ENCODE results near the gene ELMOD3.
A peak's percentile ranks its signal among the peaks of the same experiment; 100 is the strongest.
"Not testable (repeated sequence)": the region's sequence is repeated elsewhere in the genome, so short reads cannot be mapped to it uniquely, and the experiment has no call there.

The ELMOD3 gene

GRCh38 chr2:85411405-85411748 lies 56.8 kb downstream of the ELMOD3 start:
- no peaks in the 10 kb centered on the region for H3K9me3 ChIP-seq (ENCODE audit: low read length)
- peaks cover 23% of the 10 kb centered on the region for H3K4me1 ChIP-seq (ENCODE audit: insufficient read depth, low read length)
- no peaks in the 10 kb centered on the region for H3K27me3 ChIP-seq (ENCODE audit: control insufficient read depth in 1 of 2, insufficient read depth in 2 of 2, low read length in 2 of 2)
- no peaks in the 10 kb centered on the region for H3K36me3 ChIP-seq (ENCODE audit: insufficient read depth, low read length)
- no peak overlapping the region for H3K4me3 ChIP-seq (ENCODE audit: low read depth in 1 of 2, low read length in 2 of 2)
- H3K9ac ChIP-seq (ENCODE audit: low read length): no peak overlapping the region
- H3K27ac ChIP-seq (ENCODE audit: low read depth, low read length): no peak overlapping the region

- peak overlapping the region; percentile 43 to 68 for H3K4me3 ChIP-seq (ENCODE audit: low read depth in 1 of 2, low read length in 2 of 2)
- no peaks in the 10 kb centered on the region for H3K27me3 ChIP-seq (ENCODE audit: control insufficient read depth in 1 of 2, insufficient read depth in 2 of 2, low read length in 2 of 2)
- H3K27ac ChIP-seq (ENCODE audit: low read depth, low read length): peak overlapping the region; percentile 38
- no peaks in the 10 kb centered on the region for H3K9me3 ChIP-seq (ENCODE audit: low read length)
- peaks cover 20% of the 10 kb centered on the region for H3K4me1 ChIP-seq (ENCODE audit: insufficient read depth, low read length)
- H3K9ac ChIP-seq (ENCODE audit: low read length): peak overlapping the region; percentile 25
- no peaks in the 10 kb centered on the region for H3K36me3 ChIP-seq (ENCODE audit: insufficient read depth, low read length)
These were observed 59.2 kb downstream of the ELMOD3 start for GRCh38 chr2:85413592-85414420.

GRCh38 chr2:85414421-85414759 lies 59.8 kb downstream of the ELMOD3 start:
- Histone ChIP-seq H3K4me1 (ENCODE audit: insufficient read depth, low read length) (peaks cover 20% of the 10 kb centered on the region), H3K9ac (ENCODE audit: low read length) (peak overlapping the region; percentile 22), H3K4me3 (ENCODE audit: low read depth in 1 of 2, low read length in 2 of 2) (peak overlapping the region in 1 of 2 donors; percentile 68)
- H3K27me3 ChIP-seq (ENCODE audit: control insufficient read depth in 1 of 2, insufficient read depth in 2 of 2, low read length in 2 of 2); H3K9me3 ChIP-seq (ENCODE audit: low read length); H3K27ac ChIP-seq (ENCODE audit: low read depth, low read length); H3K36me3 ChIP-seq (ENCODE audit: insufficient read depth, low read length): not testable (repeated sequence)

GRCh38 chr2:85414761-85415553 lies 60.4 kb downstream of the ELMOD3 start:
- Histone ChIP-seq H3K9ac (ENCODE audit: low read length) (no peak overlapping the region), H3K4me3 (ENCODE audit: low read depth in 1 of 2, low read length in 2 of 2) (no peak overlapping the region), H3K27ac (ENCODE audit: low read depth, low read length) (no peak overlapping the region), H3K4me1 (ENCODE audit: insufficient read depth, low read length) (peaks cover 23% of the 10 kb centered on the region), H3K27me3 (ENCODE audit: control insufficient read depth in 1 of 2, insufficient read depth in 2 of 2, low read length in 2 of 2) (no peaks in the 10 kb centered on the region), H3K36me3 (ENCODE audit: insufficient read depth, low read length) (no peaks in the 10 kb centered on the region), H3K9me3 (ENCODE audit: low read length) (no peaks in the 10 kb centered on the region)

GRCh38 chr2:85415980-85416650 lies 61.5 kb downstream of the ELMOD3 start:
- no peaks in the 10 kb centered on the region for H3K9me3 ChIP-seq (ENCODE audit: low read length)
- no peak overlapping the region for H3K9ac ChIP-seq (ENCODE audit: low read length)
- no peak overlapping the region for H3K27ac ChIP-seq (ENCODE audit: low read depth, low read length)
- no peak overlapping the region for H3K4me3 ChIP-seq (ENCODE audit: low read depth in 1 of 2, low read length in 2 of 2)
- no peaks in the 10 kb centered on the region for H3K27me3 ChIP-seq (ENCODE audit: control insufficient read depth in 1 of 2, insufficient read depth in 2 of 2, low read length in 2 of 2)
- no peaks in the 10 kb centered on the region for H3K36me3 ChIP-seq (ENCODE audit: insufficient read depth, low read length)
- peaks cover 28% of the 10 kb centered on the region for H3K4me1 ChIP-seq (ENCODE audit: insufficient read depth, low read length)

- peak within 1 kb of the TSS; percentile 82 for H3K27ac ChIP-seq (ENCODE audit: low read depth, low read length)
- peak within 1 kb of the TSS; percentile 83 for H3K9ac ChIP-seq (ENCODE audit: low read length)
- peak within 1 kb of the TSS; percentile 72 to 85 for H3K4me3 ChIP-seq (ENCODE audit: low read depth in 1 of 2, low read length in 2 of 2)
- H3K36me3 ChIP-seq (ENCODE audit: insufficient read depth, low read length): no peaks in the 10 kb centered on the region
- H3K4me1 ChIP-seq (ENCODE audit: insufficient read depth, low read length): peaks cover 31% of the 10 kb centered on the region
- no peaks in the 10 kb centered on the region for H3K9me3 ChIP-seq (ENCODE audit: low read length)
- H3K27me3 ChIP-seq (ENCODE audit: control insufficient read depth in 1 of 2, insufficient read depth in 2 of 2, low read length in 2 of 2): no peaks in the 10 kb centered on the region
These were observed 63.8 kb downstream of the ELMOD3 start, which contains the start of gene SH2D6 for GRCh38 chr2:85418132-85419008. Gene SH2D6 (plus strand): TSS chr2:85418714. CDS start chr2:85429466, 10,752 bp downstream.

GRCh38 chr2:85419009-85419675 lies 64.6 kb downstream of the ELMOD3 start:
- Histone ChIP-seq H3K27ac (ENCODE audit: low read depth, low read length) (peak overlapping the region; percentile 82), H3K36me3 (ENCODE audit: insufficient read depth, low read length) (no peaks in the 10 kb centered on the region), H3K4me1 (ENCODE audit: insufficient read depth, low read length) (peaks cover 28% of the 10 kb centered on the region)

GRCh38 chr2:85420536-85421259 lies 66.1 kb downstream of the ELMOD3 start:
- Histone ChIP-seq H3K4me1 (ENCODE audit: insufficient read depth, low read length) (peaks cover 22% of the 10 kb centered on the region), H3K27ac (ENCODE audit: low read depth, low read length) (peak overlapping the region; percentile 68), H3K4me3 (ENCODE audit: low read depth in 1 of 2, low read length in 2 of 2) (peak overlapping the region; percentile 41 to 47), H3K36me3 (ENCODE audit: insufficient read depth, low read length) (no peaks in the 10 kb centered on the region), H3K9ac (ENCODE audit: low read length) (no peak overlapping the region), H3K27me3 (ENCODE audit: control insufficient read depth in 1 of 2, insufficient read depth in 2 of 2, low read length in 2 of 2) (no peaks in the 10 kb centered on the region), H3K9me3 (ENCODE audit: low read length) (no peaks in the 10 kb centered on the region)

More at GRCh38 chr2:85419009-85419675, 64.6 kb downstream of the ELMOD3 start:
- Histone ChIP-seq H3K9ac (ENCODE audit: low read length) (peak overlapping the region; percentile 83), H3K4me3 (ENCODE audit: low read depth in 1 of 2, low read length in 2 of 2) (peak overlapping the region; percentile 72 to 85), H3K9me3 (ENCODE audit: low read length) (no peaks in the 10 kb centered on the region), H3K27me3 (ENCODE audit: control insufficient read depth in 1 of 2, insufficient read depth in 2 of 2, low read length in 2 of 2) (no peaks in the 10 kb centered on the region)

GRCh38 chr2:85421260-85422071 lies 66.9 kb downstream of the ELMOD3 start:
- no peaks in the 10 kb centered on the region for H3K27me3 ChIP-seq (ENCODE audit: control insufficient read depth in 1 of 2, insufficient read depth in 2 of 2, low read length in 2 of 2)
- peak overlapping the region; percentile 68 for H3K27ac ChIP-seq (ENCODE audit: low read depth, low read length)
- H3K36me3 ChIP-seq (ENCODE audit: insufficient read depth, low read length): no peaks in the 10 kb centered on the region
- no peaks in the 10 kb centered on the region for H3K9me3 ChIP-seq (ENCODE audit: low read length)
- no peak overlapping the region for H3K9ac ChIP-seq (ENCODE audit: low read length)
- peak overlapping the region in 1 of 2 donors; percentile 47 for H3K4me3 ChIP-seq (ENCODE audit: low read depth in 1 of 2, low read length in 2 of 2)
- peaks cover 22% of the 10 kb centered on the region for H3K4me1 ChIP-seq (ENCODE audit: insufficient read depth, low read length)

Data from muscle layer of colon (tissue), 2 donors.